HepG2 (cell line): Measurements from ENCODE around the gene ANKRD31. TPM values are rescaled to one million over a fixed set of nuclear protein-coding genes. Genes with fewer than 3 reads are reported as not detected.

Experiments
- HIC2 ChIP-seq: sonication (generic); formaldehyde crosslinking; IDR thresholded peaks from 2 replicates; pipeline ENCODE4 v1.9.0; 2022; ENCODE audit warnings: low read depth, missing genetic modification reagents
- HNRNPLL ChIP-seq: fragments of 200-400 bp; formaldehyde crosslinking; IDR thresholded peaks from 2 replicates; pipeline ENCODE4 v1.6.1; 2017; ENCODE audit warnings: mild to moderate bottlenecking, low read depth, low read length; ENCODE audit not compliant: poor library complexity, severe bottlenecking
- MAZ ChIP-seq, 2 experiments: sonication (generic) in 1 of 2; formaldehyde crosslinking in 1 of 2; IDR thresholded peaks; 2 replicates each; pipeline versions ENCODE4 v1.5.0 to v1.6.1; 2012 to 2020; ENCODE audit warnings: low read depth in 2 of 2, mild to moderate bottlenecking in 2 of 2, borderline replicate concordance in 1 of 2, improper control_type of control experiment in 1 of 2, low read length in 1 of 2, missing genetic modification reagents in 1 of 2, moderate library complexity in 1 of 2
- NFYB ChIP-seq: sonication (generic); formaldehyde crosslinking; IDR thresholded peaks from 2 replicates; pipeline ENCODE4 v1.4.0; 2020; ENCODE audit warnings: missing genetic modification reagents
- ONECUT2 ChIP-seq: sonication (generic); formaldehyde crosslinking; IDR thresholded peaks from 2 replicates; pipeline ENCODE4 v1.4.0; 2020; ENCODE audit warnings: missing genetic modification reagents
- TAF1 ChIP-seq: sonication (generic); formaldehyde crosslinking; IDR thresholded peaks from 2 replicates; pipeline ENCODE4 v1.4.0; 2020; ENCODE audit warnings: missing genetic modification reagents
- ZBTB1 ChIP-seq: sonication (generic); formaldehyde crosslinking; IDR thresholded peaks from 2 replicates; pipeline ENCODE4 v1.4.0; 2020; ENCODE audit warnings: missing genetic modification reagents, borderline replicate concordance
- ZBTB7A ChIP-seq: sonication (generic); formaldehyde crosslinking; IDR thresholded peaks from 2 replicates; pipeline ENCODE4 v1.8.0; 2022; ENCODE audit warnings: mild to moderate bottlenecking, missing genetic modification reagents
- ZNF10 ChIP-seq: sonication (generic); formaldehyde crosslinking; IDR thresholded peaks from 2 replicates; pipeline ENCODE4 v1.4.0; 2020; ENCODE audit warnings: mild to moderate bottlenecking, low read depth, missing genetic modification reagents, borderline replicate concordance
- ZNF331 ChIP-seq: sonication (generic); formaldehyde crosslinking; IDR thresholded peaks from 2 replicates; pipeline ENCODE4 v1.4.0; 2020; ENCODE audit warnings: missing genetic modification reagents
- ZNF501 ChIP-seq: sonication (generic); formaldehyde crosslinking; IDR thresholded peaks from 2 replicates; pipeline ENCODE4 v1.5.1; 2020; ENCODE audit warnings: mild to moderate bottlenecking, moderate library complexity, missing genetic modification reagents
- ZNF574 ChIP-seq: sonication (generic); formaldehyde crosslinking; IDR thresholded peaks from 2 replicates; pipeline ENCODE4 v1.4.0; 2020; ENCODE audit warnings: missing genetic modification reagents
- ZNF775 ChIP-seq: sonication (generic); formaldehyde crosslinking; IDR thresholded peaks from 2 replicates; pipeline ENCODE4 v1.4.0; 2020; ENCODE audit warnings: missing genetic modification reagents, mild to moderate bottlenecking, moderate library complexity, borderline replicate concordance
- polyA plus RNA-seq, 8 experiments: library from polyadenylated mRNA; depleted of rRNA in 3 of 8; stranded (reverse) in 7 of 8; unstranded in 1 of 8; fragments of >200 nt; fragmentation: Illumina TruSeq in 4 of 8; extraction: Trizol in 4 of 8; gene quantifications; 2 replicates each; pipeline versions ENCODE4 v1.2.1 to v1.2.3, GENCODE V29; 2011 to 2016; ENCODE audit warnings: low read depth in 4 of 8, missing spikeins in 1 of 8, mixed read lengths in 1 of 8; ENCODE audit not compliant: insufficient read depth in 1 of 8
- total RNA-seq, 5 experiments: library from RNA; depleted of rRNA; stranded (reverse); fragments of >200 nt; fragmentation: Illumina TruSeq; extraction: Trizol; gene quantifications; 2 replicates each; pipeline ENCODE4 v1.2.3, GENCODE V29; 2016; ENCODE audit warnings: low read depth in 1 of 5
- TF ChIP-seq, protein P1 (sequence below): sonication (generic); formaldehyde crosslinking; IDR thresholded peaks from 2 replicates; pipeline ENCODE4 v1.5.0; 2020; ENCODE audit warnings: mild to moderate bottlenecking, missing genetic modification reagents, borderline replicate concordance

Gene ANKRD31
- total and polyA plus RNA-seq, 2 of the 13 experiments (the other 11 are each of a cell fraction or from before 2014, with no cell fraction given) = 0.01 to 0.09 TPM

DNA sequence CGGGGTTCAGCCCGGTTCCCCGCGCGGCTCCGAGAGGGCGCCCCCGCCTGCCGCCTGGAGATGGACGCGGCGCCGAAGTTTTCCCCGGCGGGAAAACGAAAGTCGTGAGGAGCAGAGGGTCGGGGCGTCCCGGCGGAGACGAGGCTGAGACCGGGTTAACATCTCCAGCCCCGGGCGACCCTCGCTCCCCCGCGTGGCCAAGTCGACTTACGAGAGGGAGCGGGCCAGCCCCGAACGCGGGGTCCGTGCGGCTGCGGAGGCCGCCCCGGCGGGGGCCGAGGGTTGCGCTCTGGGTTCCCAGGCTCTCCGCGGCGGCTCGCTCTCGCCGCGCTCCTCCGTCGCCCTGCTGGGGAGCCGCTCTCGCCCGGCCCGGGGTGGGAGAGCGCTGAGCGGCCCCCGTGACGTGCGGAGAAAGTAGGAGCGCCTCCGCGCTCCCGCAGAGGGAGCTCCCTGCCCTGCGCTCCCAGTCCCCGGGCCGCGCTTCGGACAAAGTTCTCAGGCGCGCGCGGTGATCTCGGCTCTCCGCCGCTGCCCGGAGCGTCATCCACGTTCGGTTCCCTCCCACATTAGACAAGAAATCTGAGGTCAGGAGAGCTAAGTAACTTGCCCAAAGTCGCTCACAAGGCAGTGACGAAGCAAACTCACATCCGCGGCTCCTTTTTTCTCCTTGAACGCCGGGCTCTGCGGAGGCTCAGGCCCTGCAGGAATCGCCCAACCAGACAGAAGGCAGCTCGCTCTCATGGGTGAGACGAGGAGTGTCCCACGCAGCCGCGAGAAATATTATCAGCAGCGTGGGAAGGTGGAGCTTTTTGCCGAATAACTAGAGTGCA, 183.2 kb downstream of the ANKRD31 start (continued):
- TF ChIP-seq ZNF775 (CRISPR knock-in tag) (no peak), ZNF331 (CRISPR knock-in tag) (0 out of 2 replicates have a peak, but pooled peaks have one; percentile 19), ONECUT2 (CRISPR knock-in tag) (no peak), ZBTB1 (CRISPR knock-in tag) (no peak), NFYB (CRISPR knock-in tag) (0 out of 2 replicates have a peak, but pooled peaks have one; percentile 13), ZNF501 (no peak), TAF1 (CRISPR knock-in tag) (peak; percentile 29; the same call in 1 of the 2 replicates), MAZ (IDR thresholded peaks at IDR 0.05; ENCODE audit: borderline replicate concordance, low read depth, low read length) (no peak), MAZ (CRISPR knock-in tag; IDR thresholded peaks at IDR 0.05; ENCODE audit: low read depth) (no peak; the same call in 1 of the 2 replicates), ZBTB7A (CRISPR knock-in tag) (no peak), HNRNPLL (peak; percentile 57), HIC2 (CRISPR knock-in tag) (no peak), ZNF574 (CRISPR knock-in tag) (peak; percentile 43; the same call in 1 of the 2 replicates), ZNF10 (CRISPR knock-in tag) (no peak)
- TF ChIP-seq, protein P1, sequence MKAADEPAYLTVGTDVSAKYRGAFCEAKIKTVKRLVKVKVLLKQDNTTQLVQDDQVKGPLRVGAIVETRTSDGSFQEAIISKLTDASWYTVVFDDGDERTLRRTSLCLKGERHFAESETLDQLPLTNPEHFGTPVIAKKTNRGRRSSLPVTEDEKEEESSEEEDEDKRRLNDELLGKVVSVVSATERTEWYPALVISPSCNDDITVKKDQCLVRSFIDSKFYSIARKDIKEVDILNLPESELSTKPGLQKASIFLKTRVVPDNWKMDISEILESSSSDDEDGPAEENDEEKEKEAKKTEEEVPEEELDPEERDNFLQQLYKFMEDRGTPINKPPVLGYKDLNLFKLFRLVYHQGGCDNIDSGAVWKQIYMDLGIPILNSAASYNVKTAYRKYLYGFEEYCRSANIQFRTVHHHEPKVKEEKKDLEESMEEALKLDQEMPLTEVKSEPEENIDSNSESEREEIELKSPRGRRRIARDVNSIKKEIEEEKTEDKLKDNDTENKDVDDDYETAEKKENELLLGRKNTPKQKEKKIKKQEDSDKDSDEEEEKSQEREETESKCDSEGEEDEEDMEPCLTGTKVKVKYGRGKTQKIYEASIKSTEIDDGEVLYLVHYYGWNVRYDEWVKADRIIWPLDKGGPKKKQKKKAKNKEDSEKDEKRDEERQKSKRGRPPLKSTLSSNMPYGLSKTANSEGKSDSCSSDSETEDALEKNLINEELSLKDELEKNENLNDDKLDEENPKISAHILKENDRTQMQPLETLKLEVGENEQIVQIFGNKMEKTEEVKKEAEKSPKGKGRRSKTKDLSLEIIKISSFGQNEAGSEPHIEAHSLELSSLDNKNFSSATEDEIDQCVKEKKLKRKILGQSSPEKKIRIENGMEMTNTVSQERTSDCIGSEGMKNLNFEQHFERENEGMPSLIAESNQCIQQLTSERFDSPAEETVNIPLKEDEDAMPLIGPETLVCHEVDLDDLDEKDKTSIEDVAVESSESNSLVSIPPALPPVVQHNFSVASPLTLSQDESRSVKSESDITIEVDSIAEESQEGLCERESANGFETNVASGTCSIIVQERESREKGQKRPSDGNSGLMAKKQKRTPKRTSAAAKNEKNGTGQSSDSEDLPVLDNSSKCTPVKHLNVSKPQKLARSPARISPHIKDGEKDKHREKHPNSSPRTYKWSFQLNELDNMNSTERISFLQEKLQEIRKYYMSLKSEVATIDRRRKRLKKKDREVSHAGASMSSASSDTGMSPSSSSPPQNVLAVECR (CRISPR knock-in tag) = peak; percentile 40; the same call in 1 of the 2 replicates
